VCaP (cell line): ENCODE data around the gene FCAMR.

Experiments used
- H3K27ac ChIP-seq: fragments of 450-650 bp; 2 replicates; pipeline ENCODE4 v1.5.1; 2017
- TF ChIP-seq, protein P1 (sequence below): fragments of 450-650 bp; conservative IDR thresholded peaks from 2 replicates; pipeline ENCODE4 v1.5.1; 2017; ENCODE audit warnings: mild to moderate bottlenecking, moderate library complexity

FCAMR gene

DNA sequence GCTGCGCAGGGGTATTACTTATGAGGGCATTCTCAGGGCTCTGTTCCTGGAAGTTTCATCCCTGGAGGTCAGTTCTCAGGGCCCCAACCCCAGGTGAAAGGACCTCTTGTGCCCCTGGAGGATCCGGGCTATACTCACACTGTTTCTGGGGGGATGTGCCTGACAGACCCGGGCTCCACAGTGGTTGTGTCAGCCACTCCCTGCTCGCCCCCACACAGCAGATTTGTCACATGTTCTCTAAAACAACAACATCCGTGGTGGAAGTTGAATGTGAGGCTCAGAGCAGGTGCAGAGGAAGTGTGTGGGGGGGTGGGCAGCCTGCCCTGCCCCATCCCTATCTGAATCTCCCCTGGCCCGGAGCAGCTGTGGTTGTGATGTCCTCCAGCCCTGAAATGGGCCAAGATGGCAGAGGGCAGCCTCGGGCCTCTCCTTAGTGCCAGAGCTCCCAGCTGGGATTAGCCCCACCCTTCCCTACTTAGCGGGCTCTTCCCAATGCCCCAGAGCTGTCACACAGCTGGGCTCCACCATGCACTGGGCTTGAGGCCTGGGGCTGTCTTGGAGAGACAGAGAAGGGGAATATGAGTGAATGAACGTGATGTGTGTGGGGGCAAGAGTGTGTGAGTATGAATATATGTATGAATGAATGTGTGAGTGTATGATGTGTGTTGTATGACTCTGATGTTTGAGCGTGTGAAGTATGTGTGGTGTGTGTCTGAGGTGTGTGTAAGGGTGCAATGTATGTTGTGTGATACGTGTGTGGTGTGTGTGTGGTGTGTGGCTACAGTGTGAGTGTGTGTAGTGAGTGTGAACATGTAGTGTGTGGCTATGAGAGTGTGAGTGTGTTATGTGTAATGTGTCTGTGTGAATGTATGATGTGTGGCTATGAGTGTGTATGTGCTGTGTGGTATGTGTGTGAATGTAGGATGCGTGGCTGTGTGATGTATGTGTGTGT is 47.0 kb downstream of the FCAMR start:
- H3K27ac ChIP-seq: no peak overlapping the region

DNA sequence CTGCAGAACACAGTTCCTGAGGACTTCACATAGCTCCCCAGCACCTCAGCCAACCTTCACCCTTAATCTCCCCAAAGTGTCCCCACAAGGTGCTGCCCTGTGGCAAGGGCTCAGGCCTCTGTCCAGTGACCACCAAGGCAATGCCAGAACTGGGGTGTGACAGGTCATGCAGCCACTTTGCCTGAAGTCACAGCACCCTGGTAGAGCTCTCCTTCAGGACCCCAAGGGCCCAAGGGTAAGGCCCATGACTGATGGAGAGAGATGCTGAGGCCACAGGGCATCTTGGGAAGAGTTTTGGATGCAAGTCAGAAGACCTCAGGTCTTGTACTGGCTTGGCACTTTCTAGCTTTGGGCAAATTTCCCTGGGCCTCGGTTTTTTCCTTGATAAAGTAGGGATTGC is 47.7 kb downstream of the FCAMR start:
- no peak overlapping the region for H3K27ac ChIP-seq
- TF ChIP-seq, protein P1, sequence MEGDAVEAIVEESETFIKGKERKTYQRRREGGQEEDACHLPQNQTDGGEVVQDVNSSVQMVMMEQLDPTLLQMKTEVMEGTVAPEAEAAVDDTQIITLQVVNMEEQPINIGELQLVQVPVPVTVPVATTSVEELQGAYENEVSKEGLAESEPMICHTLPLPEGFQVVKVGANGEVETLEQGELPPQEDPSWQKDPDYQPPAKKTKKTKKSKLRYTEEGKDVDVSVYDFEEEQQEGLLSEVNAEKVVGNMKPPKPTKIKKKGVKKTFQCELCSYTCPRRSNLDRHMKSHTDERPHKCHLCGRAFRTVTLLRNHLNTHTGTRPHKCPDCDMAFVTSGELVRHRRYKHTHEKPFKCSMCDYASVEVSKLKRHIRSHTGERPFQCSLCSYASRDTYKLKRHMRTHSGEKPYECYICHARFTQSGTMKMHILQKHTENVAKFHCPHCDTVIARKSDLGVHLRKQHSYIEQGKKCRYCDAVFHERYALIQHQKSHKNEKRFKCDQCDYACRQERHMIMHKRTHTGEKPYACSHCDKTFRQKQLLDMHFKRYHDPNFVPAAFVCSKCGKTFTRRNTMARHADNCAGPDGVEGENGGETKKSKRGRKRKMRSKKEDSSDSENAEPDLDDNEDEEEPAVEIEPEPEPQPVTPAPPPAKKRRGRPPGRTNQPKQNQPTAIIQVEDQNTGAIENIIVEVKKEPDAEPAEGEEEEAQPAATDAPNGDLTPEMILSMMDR: no peak

More for the DNA sequence above, 47.0 kb downstream of the FCAMR start:
- TF ChIP-seq, protein P1: no peak

DNA sequence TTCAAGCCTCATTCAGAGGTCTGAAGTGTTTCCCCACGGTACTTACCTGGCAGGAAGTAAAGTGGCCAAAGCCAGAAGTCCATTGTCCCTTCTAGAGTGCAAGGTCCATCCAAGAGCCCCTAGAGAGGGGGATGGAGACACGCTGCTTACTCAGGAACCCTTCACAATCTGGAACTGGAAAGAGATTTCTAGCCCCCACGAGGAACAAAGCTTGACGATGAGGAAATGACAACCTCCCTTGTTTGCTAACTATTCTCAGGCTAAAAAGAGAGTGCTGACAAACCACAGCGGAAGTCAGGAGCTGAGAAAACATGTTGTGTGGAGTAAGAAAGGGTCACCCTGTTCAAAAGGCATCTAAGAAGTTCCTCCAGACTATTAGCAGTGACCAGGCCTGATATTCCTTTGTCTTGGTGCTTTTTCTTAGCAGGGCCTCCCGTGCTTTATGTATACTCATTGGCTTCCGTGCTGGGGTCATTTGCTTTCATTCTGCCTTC is 48.4 kb downstream of the FCAMR start, which contains the start of gene FCMR:
FCMR (minus strand) TSS at position 170 of the 494 bp plus-strand sequence; CDS start at position 83, 87 bp downstream.
- no peak within 1 kb of the TSS for H3K27ac ChIP-seq
- TF ChIP-seq, protein P1: no peak

DNA sequence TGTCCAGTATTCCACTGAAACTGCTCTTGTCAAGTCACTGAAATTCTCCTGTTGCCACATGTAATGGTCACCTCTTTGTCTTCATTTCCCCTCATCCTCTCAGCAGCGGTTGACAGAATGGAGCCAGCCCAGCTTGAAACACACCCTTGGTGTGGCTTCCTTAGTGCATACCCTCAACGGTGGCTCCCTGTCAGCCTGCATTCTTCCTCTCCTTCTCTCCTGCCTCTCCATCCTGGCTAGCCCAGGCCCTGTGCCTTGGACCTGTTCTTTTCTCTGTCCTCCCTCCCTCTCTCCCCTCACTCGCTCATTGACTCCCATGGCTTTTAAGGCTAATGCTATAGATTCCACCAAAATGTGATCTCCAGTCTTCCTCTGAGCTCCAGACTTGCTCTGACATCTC is 52.2 kb downstream of the FCAMR start:
- TF ChIP-seq, protein P1: no peak
- H3K27ac ChIP-seq: no peak overlapping the region

DNA sequence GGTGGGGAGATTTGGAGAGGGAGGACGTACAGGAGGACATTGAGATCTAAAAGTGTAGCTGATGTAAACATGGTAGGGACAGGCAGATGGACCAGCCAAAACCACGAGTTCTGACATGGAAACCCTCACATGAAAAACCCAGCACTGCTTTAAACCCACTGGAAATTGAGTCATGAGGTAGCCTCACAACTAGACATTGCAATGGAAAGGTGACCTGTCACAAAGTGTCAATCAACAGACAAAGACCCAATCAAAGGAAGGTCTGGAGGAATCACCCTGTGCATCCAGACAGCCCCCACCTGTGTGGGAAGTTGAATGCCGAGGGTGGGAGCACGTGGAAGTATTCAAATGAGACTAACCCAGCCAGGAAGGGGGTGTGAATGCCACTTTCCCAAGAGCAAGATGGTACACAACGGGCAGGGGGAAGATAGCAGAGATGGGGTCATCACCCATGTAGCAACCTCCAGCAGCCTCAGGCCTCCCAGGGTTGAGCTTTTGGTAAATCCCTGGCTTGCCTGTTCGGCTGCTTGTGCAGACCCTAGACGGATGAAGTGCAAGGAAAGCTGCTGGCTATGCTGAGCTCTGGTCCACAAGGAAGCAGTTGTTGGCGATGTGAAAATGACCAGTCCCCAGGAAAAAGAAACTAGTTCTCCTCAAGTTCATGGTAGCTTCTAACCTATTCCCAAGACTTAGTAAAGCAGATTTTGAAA is 54.1 kb downstream of the FCAMR start:
- TF ChIP-seq, protein P1: no peak
- no peak overlapping the region for H3K27ac ChIP-seq

DNA sequence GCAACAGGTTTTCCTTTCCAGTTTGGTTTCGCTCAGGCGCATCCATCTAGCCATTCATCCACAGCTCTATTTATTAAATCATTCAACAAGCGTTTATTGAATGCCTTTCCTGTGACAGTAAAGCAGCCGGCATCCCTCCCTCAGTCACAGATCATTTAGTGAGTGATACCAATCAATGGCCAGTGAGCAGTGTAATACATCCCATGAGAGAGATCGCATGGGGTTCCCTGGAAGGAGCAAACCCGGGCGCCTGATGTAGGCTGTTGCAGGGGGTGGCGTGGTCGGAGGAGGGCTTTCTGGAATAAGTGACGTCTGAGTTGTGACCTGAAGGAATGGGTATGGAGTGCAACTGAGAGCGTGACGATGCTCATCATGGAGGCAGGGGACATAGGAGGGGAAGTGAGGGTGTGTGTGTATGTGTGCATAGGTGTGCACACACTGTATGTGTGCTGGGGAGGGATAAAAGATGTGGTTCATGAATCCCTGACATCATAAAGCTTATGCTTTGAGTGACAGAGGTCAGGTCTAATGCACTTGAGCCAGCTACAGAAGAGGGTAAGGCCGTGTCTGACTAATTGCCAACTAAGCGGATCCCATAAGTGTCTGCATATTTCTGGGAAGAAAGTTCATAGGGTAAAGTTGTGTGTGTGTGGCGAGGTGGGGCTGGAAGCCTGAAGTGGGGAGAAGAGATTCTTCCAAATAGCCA is 55.1 kb downstream of the FCAMR start:
- H3K27ac ChIP-seq: no peak overlapping the region
- TF ChIP-seq, protein P1: no peak
